GM12873 (cell line): Measurements from ENCODE around the gene RIMS1.

Experiments
- TF ChIP-seq, protein P1 (sequence below): IDR thresholded peaks from 2 replicates; pipeline ENCODE4 v1.5.1; 2012; ENCODE audit warnings: low read depth, mild to moderate bottlenecking, moderate library complexity, low read length, control low read depth; ENCODE audit not compliant: insufficient read depth; ENCODE audit errors: missing control alignments

RIMS1 gene

DNA sequence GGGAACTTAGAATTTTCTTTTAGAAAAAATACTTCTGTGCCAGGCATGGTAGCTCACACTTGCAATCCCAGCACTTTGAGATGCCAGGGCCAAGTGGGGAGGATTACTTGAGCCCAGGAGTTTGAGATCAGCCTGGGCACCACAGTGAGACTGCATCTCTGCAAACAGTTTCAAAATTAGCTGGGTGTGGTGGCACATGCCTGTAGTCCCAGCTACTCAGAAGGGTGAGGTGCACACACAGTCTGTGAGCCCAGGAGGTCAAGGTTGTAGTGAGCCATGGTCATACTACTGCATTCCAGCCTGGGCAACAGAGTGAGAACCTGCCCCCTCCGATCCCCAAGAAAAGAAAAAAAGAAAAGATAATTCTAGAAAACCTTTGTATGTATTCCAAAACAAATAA lies 389.5 kb downstream of the RIMS1 start:
- TF ChIP-seq, protein P1, sequence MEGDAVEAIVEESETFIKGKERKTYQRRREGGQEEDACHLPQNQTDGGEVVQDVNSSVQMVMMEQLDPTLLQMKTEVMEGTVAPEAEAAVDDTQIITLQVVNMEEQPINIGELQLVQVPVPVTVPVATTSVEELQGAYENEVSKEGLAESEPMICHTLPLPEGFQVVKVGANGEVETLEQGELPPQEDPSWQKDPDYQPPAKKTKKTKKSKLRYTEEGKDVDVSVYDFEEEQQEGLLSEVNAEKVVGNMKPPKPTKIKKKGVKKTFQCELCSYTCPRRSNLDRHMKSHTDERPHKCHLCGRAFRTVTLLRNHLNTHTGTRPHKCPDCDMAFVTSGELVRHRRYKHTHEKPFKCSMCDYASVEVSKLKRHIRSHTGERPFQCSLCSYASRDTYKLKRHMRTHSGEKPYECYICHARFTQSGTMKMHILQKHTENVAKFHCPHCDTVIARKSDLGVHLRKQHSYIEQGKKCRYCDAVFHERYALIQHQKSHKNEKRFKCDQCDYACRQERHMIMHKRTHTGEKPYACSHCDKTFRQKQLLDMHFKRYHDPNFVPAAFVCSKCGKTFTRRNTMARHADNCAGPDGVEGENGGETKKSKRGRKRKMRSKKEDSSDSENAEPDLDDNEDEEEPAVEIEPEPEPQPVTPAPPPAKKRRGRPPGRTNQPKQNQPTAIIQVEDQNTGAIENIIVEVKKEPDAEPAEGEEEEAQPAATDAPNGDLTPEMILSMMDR: no peak

GRCh38 chr6:72282201-72282600 lies 395.9 kb downstream of the RIMS1 start:
- TF ChIP-seq, protein P1: no peak

GRCh38 chr6:72283571-72283970 lies 397.2 kb downstream of the RIMS1 start:
- TF ChIP-seq, protein P1: no peak

GRCh38 chr6:72286911-72287311 lies 400.6 kb downstream of the RIMS1 start:
- TF ChIP-seq, protein P1: no peak

GRCh38 chr6:72287801-72288200 lies 401.5 kb downstream of the RIMS1 start:
- TF ChIP-seq, protein P1: no peak

DNA sequence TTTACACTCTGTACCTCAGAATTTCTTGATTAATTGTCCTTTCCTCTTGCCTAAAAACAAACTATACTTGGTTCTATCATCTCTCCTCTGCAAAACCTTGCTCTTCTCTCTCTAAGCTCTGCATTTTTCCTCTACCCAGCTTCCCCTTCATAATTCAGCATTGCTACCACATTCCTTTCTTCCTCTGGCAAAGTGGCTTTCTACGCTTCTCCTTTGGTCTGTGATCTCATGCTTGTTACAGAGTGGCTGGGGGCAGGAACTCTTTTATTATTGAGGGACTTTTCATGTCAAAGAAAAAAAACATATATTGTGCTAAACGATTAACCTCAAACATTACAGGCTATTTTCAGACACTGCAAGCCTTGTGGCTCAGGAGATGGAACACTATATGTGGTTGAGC lies 402.2 kb downstream of the RIMS1 start:
- TF ChIP-seq, protein P1: no peak

DNA sequence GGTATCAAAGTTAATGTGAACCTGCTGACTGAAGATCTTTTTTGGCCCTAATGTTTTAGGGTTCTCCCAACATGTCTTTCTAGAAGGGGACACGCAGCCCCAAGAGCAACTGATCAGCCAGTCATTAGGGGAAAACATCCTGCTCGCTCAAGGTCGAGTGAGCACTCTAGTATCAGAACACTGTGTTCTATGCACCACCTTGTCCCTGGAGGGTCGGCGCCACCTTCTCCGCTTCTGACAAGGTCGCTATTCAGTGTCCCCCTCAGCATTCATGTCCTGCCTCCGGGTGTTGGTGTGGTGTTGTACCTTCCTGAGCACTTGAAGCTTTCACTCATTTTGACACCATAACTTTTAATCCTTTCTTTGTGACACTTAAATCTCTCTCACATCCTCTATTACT lies 404.3 kb downstream of the RIMS1 start:
- TF ChIP-seq, protein P1: no peak
